Breast epithelium (tissue), 3 donors: ENCODE results near the gene DQX1.

ENCODE experiments used
- POLR2AphosphoS5 ChIP-seq, 3 donors: sonication (generic); formaldehyde crosslinking; IDR thresholded peaks; one replicate each; pipeline ENCODE4 v1.6.1; 2017; ENCODE audit warnings: antibody characterized with exemption in 3 of 3
- TF ChIP-seq, protein P1 (sequence below), 3 donors: fragments of 450-650 bp; IDR thresholded peaks; one replicate each; pipeline ENCODE4 v1.5.1; 2016 to 2017; ENCODE audit warnings: antibody characterized with exemption in 3 of 3, mild to moderate bottlenecking in 3 of 3, moderate library complexity in 3 of 3

DNA sequence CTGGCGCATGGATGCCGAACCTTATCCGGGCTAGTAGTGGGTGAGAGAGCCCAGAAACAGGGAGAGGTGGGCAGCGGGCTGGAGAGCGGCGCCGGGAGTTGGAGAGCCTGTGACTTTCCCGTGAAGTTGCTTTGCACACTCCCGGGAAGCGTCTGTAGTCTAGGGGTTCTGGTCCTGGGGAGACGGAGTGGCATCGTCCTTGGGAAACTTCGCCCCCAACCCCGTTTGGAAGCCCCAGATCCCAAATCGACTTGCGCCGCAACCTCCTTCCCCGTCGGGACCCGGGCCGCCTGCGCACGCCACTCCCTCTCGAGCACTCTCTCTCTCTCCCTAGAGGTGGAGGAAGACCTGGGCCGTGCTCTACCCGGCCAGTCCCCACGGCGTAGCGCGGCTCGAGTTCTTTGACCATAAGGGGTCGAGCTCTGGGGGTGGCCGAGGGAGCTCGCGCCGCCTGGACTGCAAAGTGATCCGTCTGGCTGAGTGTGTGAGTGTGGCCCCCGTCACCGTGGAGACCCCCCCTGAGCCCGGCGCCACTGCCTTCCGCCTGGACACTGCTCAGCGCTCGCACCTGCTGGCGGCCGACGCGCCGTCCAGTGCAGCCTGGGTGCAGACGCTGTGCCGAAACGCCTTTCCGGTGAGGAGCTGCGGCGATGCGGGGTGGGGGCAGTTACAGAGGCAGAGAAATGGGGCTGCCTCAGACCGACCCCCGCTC lies 28.9 kb upstream of the DQX1 start:
- TF ChIP-seq, protein P1, sequence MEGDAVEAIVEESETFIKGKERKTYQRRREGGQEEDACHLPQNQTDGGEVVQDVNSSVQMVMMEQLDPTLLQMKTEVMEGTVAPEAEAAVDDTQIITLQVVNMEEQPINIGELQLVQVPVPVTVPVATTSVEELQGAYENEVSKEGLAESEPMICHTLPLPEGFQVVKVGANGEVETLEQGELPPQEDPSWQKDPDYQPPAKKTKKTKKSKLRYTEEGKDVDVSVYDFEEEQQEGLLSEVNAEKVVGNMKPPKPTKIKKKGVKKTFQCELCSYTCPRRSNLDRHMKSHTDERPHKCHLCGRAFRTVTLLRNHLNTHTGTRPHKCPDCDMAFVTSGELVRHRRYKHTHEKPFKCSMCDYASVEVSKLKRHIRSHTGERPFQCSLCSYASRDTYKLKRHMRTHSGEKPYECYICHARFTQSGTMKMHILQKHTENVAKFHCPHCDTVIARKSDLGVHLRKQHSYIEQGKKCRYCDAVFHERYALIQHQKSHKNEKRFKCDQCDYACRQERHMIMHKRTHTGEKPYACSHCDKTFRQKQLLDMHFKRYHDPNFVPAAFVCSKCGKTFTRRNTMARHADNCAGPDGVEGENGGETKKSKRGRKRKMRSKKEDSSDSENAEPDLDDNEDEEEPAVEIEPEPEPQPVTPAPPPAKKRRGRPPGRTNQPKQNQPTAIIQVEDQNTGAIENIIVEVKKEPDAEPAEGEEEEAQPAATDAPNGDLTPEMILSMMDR (IDR thresholded peaks at IDR 0.05): no peak
- TF ChIP-seq POLR2AphosphoS5 (IDR thresholded peaks at IDR 0.05): no peak
